ENCODE results near the gene CDA.

DNA sequence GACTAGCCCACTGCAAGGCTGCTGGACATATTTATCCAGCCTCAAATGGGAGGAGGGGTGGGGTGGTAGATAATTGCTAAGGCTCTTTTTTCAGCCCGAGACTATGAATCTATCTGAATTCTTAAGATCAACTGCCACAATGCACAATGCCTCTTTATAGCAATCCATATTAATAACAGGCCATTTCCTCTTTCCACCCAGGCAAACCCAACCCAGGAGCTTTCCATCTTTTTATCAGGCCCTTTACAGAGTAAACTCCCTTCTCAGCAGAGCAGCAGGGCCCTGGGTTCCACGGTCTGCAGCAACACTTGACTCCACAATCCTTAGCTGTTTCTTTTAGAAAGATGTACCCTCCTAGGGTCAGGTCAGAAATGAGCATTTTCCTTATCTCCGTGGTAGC is 71.5 kb downstream of the CDA start:
- no peak for TF ChIP-seq FOXM1 (IDR thresholded peaks at IDR 0.05; ENCODE audit: borderline replicate concordance)
- TF ChIP-seq FOXK2 (IDR thresholded peaks at IDR 0.05): no peak
- TF ChIP-seq FOXA1 (IDR thresholded peaks at IDR 0.05): no peak
- no peak for TF ChIP-seq HDGF (IDR thresholded peaks at IDR 0.05; ENCODE audit: borderline replicate concordance)
- no peak for TF ChIP-seq SUZ12 (IDR thresholded peaks at IDR 0.05)
- TF ChIP-seq CTBP1 (IDR thresholded peaks at IDR 0.05; ENCODE audit: borderline replicate concordance): no peak
- no peak for TF ChIP-seq BHLHE40 (IDR thresholded peaks at IDR 0.05; ENCODE audit: borderline replicate concordance)
- no peak for TF ChIP-seq ARNT (IDR thresholded peaks at IDR 0.05)

All from HEK293T (cell line).